HG02763 (cell line): ENCODE results near the gene PDCD4.
A peak's percentile ranks its signal among the peaks of the same experiment; 100 is the strongest.

Source experiments
- ATAC-seq: cut with Tn5 transposase; IDR thresholded peaks from one replicate; pipeline ENCODE4 v1.9.1; 2021; ENCODE audit warnings: mild to moderate bottlenecking, moderate library complexity; ENCODE audit not compliant: unreplicated experiment

The PDCD4 gene

DNA sequence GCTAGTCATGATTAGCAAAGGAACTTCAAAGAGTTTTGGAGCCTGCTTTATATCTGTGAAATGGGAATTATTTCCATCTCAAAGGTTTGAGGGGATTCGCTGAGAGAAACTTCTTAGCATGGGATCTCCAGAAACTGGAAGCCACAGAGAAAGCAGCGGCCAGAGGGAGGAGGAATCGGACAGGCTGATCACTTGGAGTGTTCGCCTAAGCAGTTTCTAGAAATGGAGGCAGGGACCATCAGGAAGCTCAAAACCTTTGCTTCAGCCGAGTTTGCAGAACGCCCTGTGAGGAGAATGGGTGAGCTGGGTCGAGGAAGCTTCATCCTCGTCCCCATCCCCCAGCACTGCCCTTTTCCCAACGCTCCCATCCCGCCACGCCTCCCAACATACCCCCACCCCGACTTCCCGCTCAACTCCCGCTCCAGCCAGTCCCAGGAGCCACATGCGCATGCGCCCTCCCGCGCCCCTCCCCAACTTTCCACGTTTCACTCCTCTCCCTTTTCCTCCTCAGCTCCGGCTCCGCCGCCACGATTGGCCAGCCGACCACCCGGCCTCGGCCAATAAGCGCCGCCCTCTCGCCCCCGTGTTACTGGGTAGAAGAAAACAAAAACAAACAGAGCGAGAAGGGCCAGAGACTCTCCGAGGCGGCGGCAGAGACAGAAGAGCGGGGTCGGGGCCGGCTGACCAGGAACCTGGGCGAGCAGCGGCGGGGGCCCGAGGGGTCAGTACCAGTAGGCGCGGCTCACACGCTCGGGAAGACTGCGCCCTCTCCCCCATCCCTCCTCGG is at the start of gene PDCD4:
TSS of gene PDCD4 (plus strand) at position 631 of the 787 bp plus-strand sequence. CDS start 4,100 bp downstream, outside the sequence.
- peak; percentile 64 for ATAC-seq

GRCh38 chr10:110822035-110822711 is 49.6 kb upstream of the PDCD4 start:
- ATAC-seq: no peak

DNA sequence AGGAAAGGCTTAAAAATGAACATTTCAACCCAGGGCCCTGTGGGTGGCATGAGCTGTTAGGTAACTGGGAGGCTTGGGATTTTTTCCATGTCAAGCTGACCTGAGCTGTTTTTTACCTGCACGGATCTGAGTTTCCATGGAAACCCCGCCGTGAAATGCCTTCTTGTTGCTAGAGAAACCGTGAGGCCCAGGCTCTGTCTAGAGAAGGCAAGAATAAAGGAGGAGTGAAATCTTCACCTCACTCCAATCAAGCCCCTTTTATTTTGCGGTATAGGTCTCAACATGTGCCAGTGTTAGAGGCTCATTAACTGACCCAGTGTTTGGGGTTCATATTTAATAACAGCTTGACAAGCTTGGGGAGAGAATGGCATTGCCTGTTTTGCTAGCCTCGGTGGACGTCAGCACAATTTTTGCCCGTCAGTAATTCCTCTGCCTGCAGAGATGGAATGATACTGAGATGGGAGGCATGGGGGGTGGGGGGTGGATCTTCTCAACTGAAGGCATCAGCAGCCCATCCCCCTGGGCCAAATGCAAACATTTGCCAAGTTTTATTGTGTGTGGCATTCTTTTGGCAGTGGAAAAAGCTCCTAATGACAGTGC is 48.9 kb upstream of the PDCD4 start:
- no peak for ATAC-seq

GRCh38 chr10:110824152-110824441 is 47.6 kb upstream of the PDCD4 start:
- no peak for ATAC-seq

DNA sequence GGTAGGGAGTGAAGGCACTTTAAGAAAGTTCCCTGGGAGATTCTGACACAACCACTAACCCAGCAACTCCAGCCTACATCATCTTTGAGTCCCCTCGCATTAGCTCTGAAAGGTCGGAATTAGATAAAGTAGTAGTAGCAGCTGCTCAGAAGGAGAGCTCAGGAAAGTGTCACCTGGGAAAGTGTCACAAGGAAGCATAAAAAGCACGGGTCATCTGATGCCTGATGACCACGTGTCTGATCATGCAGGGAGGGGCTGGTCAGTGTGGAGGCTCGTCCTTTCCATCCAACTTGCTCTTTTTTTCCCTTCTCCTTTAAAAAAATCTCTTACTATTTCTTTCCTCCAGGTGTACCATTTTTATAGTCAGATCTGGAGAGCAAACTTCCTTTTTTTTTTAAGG is 47.1 kb upstream of the PDCD4 start:
- ATAC-seq: no peak

- no peak for ATAC-seq
Measured at GRCh38 chr10:110825508-110825907, 46.2 kb upstream of the PDCD4 start.

- no peak for ATAC-seq
Measured at GRCh38 chr10:110827410-110827809, 44.3 kb upstream of the PDCD4 start.

DNA sequence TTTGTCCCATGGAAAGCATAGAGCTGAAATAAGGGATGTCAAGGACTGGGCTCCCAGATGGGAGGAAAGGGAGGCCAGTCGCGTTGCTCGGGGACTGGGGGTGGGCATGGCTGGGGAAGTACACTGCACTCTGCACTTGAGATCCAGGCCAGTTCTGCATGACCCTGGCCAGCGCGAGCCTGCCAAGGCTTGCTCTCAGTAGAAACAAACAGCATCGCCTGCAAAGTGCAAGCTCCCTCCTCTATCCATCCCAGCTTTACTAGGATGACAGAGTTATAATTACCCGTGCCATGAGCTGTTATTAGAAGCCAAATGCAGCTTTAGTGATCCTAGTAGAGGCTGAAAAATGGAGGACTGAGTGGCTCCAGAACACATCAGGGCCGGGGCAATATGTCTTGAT is 43.9 kb upstream of the PDCD4 start:
- ATAC-seq: no peak

GRCh38 chr10:110828525-110828924 is 43.2 kb upstream of the PDCD4 start:
- no peak for ATAC-seq

GRCh38 chr10:110829721-110830410 is 41.9 kb upstream of the PDCD4 start:
- ATAC-seq: no peak

- no peak for ATAC-seq
Measured at GRCh38 chr10:110833234-110833940, 38.3 kb upstream of the PDCD4 start.

GRCh38 chr10:110833941-110834628 is 37.6 kb upstream of the PDCD4 start:
- no peak for ATAC-seq

GRCh38 chr10:110834629-110835301 is 37.0 kb upstream of the PDCD4 start:
- ATAC-seq: no peak

GRCh38 chr10:110835841-110836240 is 35.9 kb upstream of the PDCD4 start:
- no peak for ATAC-seq

- ATAC-seq: no peak
Measured at GRCh38 chr10:110836706-110837105, 35.0 kb upstream of the PDCD4 start.

DNA sequence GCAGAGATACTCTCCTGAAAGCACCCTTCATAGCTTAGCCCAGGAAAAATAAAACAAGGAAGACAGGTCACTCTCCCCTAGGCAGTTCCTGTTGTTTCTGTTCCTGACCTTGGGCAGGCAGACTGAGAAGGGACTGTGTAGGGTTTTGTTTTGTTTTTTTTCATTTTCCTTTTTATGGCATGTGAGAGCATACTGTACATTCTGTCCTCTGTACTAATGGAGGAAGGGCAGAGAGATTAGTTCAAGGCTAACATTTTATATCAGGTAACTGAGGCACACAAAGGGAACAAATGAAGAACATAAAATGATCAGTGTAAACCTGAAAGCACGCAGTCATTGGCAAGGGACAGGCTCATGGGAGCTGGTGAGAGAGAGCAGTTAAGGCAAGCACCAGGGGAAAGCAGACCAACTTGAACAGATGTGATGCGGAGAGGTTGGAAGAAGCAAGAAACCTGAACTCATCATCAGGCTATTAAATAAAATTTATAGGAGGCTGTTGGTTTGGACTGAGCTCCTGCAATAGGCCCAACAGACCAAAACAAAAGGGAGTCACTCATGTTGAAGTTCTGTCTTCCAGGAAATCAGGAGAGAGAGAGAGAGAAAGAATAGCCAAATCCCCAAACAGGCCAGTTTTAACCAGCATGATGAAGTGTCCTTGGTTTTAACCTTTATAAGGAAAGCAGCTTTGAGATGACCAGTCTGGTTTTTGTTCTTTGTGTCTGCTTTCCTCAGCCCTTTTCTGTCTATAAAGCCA is 34.1 kb upstream of the PDCD4 start:
- no peak for ATAC-seq

DNA sequence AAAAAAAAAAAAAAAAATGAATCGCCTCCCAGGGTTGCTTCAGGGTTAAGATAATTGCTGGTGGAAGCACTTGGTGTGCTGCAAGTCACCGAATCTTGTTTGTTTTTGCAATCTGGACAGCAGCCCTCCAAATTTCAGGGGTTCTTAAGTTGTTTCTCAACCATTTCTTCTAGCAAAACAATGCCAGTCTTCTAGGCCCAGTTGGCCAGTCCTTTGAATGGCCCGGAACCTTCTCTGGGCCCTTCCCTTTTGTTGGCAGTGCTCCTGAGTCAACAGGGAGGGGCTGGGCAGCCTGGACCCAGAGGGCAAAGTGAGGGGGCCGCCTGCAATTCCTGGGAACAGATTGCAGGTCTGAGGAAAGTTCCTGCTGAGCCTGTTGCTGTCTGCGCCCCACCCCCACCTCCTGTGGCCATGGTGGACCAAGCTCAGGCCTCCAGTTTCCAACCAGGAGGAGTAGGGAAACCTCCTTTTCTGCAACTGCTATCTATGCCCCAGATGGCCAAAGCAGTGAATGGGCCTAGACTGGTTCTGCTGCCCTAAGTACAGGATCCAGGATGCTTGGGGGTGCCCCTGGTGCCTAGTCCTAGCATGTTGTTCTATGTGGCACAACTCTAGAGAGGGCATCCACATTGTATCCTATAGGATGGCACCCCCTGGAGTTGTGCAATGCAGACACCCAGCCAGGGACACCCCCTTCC is 31.4 kb upstream of the PDCD4 start:
- no peak for ATAC-seq

DNA sequence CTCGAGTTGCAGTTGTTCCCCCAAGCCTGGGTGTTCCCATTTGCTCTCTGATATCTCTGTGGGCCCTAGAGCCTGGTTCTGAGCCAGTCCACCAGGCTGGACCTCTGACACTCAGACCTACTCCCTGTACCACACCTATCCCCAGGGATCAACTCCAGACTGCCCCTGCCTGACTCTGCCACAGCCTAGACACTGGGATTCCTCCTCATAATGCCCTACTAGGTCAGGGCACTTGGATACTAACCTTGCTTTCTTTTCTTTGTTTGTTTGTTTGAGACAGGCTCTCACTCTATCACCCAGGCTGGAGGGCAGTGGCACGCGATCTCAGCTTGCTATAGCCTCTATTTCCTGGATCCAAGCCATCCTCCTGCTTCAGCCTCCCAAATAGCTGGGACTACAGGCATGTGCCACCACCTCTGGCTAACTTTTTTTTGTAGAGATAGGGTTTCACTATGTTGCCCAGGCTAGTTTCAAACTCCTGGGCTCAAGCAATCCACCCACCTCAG is 30.8 kb upstream of the PDCD4 start:
- no peak for ATAC-seq
